Stomach (tissue), 4 donors: ENCODE results near the gene CCDC148.

Experiments used
- EP300 ChIP-seq: sonication (generic); formaldehyde crosslinking; IDR thresholded peaks from one replicate; pipeline ENCODE4 v1.6.1; 2017; ENCODE audit warnings: antibody characterized with exemption
- POLR2A ChIP-seq, 4 donors: fragments of 450-650 bp; IDR thresholded peaks; one replicate each; pipeline ENCODE4 v1.6.1; 2016; ENCODE audit warnings: antibody characterized with exemption in 4 of 4, control low read depth in 2 of 4, mild to moderate bottlenecking in 1 of 4, moderate library complexity in 1 of 4
- POLR2AphosphoS5 ChIP-seq, 3 donors: sonication (generic); formaldehyde crosslinking; IDR thresholded peaks; one replicate each; pipeline ENCODE4 v1.6.1; 2016; ENCODE audit warnings: antibody characterized with exemption in 3 of 3
- TF ChIP-seq, protein P1 (sequence below), 7 experiments: fragments of 450-650 bp in 4 of 7; fragments of 200-600 bp in 3 of 7; sonication (generic) in 3 of 7; IDR thresholded peaks; one replicate each; pipeline ENCODE4 v1.5.1; 2016 to 2019; ENCODE audit warnings: antibody characterized with exemption in 7 of 7, control low read depth in 2 of 7, mild to moderate bottlenecking in 1 of 7

DNA sequence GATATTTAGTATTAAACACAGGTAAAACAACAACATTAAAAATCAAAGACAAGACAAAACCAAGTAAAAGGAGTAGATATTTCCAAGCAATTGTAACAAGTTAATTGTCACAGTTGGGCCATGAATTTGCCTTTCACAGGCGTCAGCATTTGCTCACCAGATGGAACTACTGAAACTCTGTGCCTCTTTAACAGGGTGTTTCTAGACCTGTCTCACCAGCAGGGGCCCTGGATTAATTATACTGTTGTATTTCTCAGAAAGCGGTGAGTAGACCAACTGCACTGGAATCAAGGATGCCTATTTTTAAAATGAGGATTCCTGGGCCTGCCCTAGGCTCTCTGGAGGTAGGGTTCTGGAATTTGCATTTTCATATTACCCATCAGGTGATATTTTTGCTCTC, 262.3 kb downstream of the CCDC148 start:
- TF ChIP-seq, protein P1, sequence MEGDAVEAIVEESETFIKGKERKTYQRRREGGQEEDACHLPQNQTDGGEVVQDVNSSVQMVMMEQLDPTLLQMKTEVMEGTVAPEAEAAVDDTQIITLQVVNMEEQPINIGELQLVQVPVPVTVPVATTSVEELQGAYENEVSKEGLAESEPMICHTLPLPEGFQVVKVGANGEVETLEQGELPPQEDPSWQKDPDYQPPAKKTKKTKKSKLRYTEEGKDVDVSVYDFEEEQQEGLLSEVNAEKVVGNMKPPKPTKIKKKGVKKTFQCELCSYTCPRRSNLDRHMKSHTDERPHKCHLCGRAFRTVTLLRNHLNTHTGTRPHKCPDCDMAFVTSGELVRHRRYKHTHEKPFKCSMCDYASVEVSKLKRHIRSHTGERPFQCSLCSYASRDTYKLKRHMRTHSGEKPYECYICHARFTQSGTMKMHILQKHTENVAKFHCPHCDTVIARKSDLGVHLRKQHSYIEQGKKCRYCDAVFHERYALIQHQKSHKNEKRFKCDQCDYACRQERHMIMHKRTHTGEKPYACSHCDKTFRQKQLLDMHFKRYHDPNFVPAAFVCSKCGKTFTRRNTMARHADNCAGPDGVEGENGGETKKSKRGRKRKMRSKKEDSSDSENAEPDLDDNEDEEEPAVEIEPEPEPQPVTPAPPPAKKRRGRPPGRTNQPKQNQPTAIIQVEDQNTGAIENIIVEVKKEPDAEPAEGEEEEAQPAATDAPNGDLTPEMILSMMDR (IDR thresholded peaks at IDR 0.05) = no peak
- TF ChIP-seq EP300 (no peak), POLR2AphosphoS5 (IDR thresholded peaks at IDR 0.05) (no peak), POLR2A (IDR thresholded peaks at IDR 0.05) (no peak)
